NCI-H2171 treated with DMSO at 0.1 percent for 48 hours (cell line): ENCODE data around the gene SDF2L1.
A peak's percentile ranks its signal among the peaks of the same experiment; 100 is the strongest.

Experiments
- DNase-seq: peaks from one replicate; lab custom pipeline; 2025; lab: John Stamatoyannopoulos, UW

The SDF2L1 gene

DNA sequence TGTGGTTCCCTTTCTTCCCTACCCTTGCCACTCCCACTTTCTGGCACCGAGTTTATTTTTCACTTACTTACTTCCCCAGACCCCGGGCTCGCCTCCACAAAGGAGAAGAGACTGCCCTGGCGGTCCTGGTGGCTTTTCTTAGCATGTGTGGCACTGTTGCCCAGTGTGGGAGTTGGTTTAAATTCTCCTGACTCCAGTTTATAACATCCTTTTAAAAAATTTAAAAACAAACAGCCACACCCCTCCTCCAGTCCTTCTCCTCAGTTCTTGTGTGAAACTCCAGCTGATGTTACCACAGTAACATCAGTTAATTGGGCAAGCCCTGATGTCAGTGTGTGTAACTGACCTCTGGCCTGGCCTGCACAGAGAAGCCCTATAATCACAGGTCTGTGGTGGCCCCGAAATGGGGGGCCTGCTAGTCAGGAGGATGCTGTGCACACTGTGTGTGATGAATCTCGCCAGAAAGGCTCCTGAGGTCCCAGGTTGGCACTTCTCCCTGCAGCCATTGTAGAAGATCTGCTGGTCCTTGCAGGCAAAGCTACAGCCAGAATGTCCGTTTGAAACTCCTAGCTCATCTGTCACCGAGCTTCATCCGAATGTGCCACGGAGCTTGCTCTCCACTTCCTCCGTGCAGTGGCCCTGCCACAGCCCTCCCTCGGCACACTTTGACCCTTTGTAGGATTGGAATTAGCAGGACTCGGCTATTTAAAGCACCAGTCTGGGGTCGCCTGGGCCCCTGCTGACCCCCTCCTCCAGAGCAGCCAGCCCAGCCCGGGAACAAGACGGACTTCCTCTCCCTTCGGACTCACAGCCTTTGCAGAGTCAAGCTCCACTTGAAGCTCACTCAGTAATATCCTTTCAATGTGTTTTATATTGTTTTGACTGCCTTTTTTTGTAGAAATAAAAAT is 19.8 kb upstream of the SDF2L1 start:
- DNase-seq = no peak

DNA sequence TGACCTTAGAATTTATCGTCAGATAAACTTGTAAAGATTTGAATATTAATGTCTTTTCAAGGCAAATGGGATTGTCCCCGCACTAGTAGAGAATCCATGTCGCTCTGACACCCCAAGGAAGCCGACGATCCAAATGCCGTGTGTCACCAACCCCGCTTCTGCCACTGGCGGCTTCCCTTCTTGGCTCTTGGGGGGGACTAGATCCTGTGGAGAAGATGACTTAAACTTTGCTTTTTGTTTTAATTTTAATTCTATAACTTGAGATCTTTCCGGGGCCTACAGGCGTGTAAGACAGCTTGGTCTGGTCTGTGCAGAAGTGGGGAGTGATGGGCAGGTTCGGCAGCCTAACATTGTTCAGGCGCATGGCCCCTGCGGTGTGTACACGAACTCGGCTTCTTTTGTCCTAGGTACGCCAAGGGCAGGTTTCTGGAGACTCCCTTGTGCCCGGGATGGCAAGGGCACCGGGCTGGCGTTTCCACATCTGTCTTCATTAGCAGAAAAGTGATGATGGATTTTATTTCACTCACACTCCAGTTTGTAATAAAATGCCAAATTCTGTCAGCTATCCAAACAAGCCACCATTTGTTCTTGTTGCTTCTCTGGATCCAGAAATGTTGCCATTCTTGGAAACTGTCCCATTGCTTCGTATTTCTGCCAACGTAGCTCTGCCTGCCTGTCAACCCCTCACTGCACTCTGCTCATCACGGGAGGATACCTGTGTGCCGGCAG is 19.0 kb upstream of the SDF2L1 start:
- DNase-seq = no peak

DNA sequence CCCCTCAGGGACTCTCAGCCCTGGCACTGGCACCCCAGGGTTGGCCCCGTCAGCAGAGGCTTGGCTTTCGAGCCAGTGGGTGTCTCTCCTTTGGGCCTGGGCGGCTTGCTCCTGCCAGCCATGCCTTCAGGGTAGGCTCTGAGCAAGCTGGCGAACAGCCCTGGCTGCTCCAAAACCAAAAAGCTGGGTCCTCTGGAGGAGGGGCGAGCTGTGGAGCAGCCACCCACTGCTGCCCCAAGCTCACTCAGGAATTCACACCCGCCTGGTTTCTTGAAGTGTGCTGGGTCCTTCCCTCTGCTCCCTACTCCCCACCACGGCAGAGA is 18.5 kb upstream of the SDF2L1 start:
- DNase-seq = no peak

DNA sequence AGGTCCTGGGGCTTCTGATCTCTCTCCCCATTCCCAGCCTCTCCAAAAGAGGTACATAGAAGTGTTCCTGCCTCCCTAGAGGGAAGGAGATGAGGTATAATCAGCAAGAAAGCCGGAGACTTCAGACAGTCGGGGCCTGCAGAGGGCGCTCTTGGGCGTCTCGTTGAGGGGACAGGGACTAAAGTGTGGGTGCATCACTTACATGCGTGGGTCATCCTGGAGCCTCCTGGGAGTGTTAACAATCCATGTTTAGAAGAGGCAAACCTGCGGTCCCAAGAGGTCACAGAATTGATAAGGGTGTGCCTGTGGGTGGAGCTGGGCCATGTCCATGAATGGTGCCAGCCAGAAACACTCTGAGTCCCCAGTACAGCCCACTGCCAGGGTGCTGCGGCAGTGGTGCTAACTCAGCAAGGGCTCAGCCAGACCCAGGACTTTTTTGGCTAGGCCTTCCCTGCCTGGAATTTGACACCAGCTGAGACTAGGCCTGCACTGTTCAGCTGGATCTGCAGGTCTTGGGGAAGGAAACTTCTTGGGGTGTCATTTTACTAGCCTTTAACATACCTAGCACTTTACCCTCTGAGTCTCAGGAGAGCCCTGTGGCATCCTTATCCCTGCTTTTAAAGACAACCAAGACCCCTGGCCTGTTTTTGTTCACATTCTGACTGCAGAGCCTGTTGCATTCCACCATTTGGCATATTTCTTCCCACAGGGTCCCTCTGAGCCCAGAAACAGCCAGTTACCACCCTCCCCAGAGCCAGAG is 17.8 kb upstream of the SDF2L1 start:
- DNase-seq = no peak

DNA sequence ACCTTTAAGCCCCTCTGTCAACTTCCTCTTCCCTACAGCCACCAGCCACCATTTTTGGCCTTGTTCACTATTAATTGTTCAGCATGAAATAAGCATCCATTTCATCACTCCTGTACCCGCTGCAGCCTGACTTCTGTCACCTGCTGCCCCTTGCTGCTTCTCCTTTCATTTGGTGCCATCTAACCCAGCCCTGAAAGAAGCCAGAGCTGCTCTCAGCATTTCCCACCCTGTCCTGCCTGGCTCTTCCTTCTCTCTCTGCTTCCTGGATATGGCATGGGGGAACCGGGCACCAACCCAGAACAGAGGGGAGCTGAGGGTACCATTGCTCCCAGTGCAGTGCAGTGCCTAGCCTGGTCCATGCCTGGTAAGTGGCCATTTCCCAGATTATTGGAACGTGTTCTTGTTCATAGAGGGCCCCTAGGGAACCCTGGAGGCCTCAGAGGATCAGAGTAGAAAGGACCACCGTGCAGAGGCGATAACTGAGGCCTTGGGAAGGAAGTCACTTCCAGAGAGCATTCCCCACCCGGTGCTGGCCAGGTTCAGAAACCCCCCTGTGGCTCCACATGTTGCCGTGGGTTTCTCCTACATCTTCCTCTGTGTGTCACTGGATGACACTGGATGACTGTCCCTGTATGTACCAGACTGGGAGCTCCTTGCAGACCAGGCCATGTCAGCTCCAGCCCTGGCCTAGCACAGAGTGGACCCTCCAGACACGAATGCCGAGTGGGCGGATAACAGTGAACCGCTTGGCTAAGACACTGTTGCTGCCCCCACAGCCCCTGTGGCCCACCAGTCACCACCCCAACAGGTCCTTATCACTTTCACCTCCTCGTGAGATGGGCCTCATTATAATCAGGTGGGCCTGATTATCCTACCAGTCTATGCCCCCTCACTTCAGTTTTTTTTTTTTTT is 17.0 kb upstream of the SDF2L1 start:
- DNase-seq = no peak

DNA sequence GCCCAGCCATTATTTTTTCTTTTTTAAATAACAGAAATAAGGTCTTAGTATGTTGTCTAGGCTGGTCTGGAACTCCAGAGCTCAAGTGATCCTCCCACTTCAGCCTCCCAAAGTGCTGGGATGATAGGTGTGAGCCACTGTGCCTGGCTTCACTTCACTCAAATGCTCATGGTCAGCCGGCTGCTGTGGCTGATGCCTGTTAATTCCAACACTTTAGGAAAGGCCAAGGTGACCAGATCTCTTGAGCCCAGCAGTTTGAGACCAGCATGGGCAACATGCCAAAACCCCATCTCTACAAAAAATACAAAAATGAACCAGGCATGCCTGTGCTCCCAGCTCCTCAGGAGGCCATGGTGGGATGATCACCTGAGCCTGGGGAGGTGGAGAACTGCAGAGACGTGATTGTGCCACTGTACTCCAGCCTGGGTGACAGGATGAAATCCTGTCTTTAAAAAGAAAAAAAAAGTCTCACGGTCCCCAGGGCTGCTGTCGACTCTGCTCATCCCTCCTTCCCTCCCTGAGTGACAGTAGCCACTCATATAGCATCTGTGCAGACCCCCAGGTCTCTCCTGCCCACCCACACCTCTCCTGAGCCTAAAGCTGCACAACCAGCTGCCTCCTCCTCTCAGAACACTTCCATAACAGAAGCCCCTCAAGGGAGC is 15.9 kb upstream of the SDF2L1 start:
- no peak for DNase-seq

DNA sequence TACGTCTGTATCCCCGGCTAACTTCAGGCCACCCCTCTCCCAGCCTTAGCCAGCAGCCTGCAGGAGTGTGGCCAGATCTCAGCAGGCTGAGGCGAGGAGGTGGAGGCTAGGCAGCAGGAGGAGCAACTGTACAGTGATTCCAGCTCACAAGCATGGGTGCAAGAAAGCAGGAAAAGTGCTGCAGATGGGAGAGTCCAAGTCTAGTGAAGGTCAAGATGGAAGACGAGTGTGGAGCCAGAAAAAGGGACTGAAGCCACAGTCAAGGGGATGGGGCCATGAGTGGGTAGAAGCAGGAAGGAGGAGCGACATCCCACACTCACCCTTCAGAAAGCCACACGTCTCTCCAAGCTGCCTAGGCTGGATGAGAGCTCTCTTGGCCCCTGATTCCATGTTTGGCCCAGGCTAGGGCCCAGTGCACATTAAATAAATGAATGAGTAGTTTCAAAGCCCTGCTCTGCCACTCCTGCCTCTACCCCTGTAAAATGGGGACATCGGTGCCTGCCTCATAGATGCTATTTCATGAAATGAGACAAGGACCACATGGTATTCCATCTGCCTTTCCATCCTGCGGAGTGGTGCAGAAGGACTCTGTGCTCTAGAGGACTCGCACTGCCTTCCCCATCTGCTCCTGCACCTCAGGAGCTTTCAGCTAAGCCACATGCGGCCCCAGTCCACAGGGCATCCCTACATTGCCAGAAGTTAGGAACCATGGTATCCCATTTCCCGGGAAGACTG is 15.2 kb upstream of the SDF2L1 start:
- peak; percentile 77 for DNase-seq

DNA sequence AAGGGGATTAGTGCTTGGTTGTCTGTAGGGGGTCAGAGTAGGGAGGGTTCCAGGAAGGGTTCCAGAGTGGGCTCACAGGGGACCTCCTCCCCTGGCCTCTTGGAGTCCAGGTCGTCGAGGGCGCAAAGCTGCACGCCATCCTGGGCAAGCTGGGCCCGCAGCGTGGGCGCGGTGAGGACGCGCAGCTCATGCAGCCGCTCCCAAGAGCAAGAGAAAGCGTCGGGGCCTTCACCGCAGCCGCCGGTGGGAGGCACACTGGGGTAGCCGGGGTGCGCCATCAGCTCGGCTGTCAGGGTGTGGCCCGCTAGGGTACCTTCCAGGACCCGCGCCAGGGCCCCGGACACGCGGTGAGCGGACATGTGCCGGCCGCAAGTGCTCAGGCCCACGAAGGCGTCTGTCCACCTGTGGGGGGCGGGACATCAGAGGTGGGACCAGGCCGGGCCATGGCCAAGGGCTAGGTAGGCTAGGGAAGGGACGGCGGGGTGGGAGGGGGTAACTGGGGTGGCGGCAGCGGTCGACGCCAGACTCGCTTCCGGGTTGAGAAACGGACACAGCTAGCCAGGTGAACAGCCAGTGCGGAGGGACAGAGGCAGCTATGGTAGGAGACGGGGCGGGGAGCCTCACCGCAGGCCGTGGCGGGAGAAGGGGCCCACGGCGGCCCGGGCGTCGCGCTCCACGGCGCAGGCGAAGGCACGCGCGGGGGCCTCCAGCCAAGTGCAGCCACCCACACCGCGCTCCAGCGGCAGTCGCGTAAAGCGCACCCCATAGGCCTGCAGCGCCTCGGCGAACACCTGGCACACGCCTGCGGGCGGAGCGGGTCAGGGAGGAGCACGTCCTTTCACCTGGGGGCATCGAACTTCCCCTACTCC is 13.5 kb upstream of the SDF2L1 start:
- no peak for DNase-seq

DNA sequence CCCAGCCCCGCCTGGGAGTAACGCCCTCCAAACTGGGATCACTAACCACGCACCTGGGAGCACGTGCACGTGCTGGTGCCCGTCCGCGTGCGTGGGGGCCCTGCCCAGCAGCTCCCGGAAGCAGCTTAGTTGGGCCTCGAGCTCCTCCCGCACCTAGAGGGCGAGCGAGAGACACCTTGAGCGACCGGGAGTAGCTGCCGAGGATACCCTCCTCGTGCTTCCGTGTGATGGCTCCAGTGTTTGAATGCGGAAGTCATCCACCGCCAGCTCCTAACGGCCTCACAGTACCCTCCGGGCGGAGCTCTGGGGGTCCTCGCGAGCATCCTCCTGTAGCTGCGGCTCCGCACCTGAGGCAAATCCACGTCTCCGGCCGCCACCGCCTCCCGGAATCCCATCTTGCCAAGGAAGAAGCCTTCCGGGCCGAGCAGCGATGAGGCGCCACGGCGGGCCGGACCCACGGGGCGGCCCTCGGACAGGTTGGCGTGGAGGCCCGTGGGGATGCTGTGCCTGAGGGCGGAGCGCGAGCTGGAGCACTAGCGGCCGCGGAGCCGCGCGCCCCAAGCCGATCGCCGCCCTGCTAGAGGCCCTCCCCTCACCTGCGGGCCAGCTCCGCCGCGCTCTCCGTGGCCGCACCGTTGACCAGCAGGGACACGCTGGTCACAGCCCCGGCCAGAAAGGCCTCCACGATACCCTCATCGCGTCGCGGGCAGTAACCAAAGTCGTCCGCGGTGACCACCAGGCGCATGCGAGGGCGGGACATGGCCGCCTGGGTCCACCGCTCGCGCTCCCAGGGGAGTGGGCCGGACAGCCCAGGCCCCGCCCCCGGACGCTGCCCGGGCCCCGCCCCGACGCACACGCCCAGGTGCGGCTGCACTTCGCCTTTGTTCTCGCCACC is 12.6 kb upstream of the SDF2L1 start, which contains the start of gene YDJC:
Gene YDJC (minus strand): TSS at position 768 of the 895 bp plus-strand sequence. CDS start 8 bp downstream, at position 760.
- DNase-seq = peak; percentile 92

DNA sequence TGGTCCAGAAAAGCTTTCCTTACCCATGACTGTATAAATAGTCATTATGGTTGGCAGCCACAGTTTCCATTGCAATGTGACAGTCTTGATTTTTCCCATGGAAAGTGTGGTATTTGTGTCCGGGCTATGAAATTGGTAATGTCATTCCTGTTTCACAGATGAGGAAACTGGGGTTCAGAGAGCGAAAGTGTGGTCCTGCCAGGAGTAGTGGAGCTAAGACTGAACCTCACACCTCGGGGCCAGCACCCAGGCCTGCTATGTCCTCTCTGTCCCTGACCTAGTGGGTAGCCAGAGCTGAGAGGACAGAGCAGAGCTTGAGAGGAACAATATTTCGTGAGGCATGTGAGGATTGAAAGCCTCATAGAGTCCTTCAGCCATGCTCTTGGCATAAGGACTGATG is 11.1 kb upstream of the SDF2L1 start:
- DNase-seq = no peak

DNA sequence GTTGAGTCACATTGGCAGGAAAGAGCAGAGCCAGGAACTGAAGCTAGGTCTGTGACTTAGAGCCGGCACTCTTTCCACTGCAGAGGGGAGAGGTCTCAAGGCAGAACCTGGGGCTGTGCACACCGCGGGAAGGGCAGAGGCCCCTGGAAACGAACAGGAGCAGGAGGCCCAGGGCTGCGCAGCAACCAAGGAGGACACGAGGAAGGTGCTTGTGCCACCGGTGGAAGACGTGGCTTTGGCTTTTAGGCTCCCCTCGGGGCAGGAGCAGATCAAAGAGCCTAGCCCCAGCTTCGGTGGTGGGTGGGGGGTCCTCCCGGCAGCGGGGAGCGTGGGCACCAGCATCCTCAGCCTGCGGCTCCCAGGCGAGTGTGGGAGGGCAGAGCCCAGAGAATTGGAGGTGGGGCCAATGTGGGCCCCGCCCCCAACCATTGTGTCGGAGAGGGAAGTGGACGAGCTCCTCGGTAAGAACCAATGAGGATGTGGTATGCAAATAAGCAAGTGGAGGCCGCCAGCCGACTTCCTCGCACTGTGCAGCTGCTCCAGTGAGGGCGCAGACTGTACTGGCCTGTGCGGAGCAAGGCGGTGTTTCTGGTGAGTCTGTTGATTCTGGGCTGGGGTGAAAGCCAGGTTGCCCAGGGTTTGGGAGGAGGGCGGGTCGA is 9.7 kb upstream of the SDF2L1 start, which contains the start of gene CCDC116:
Gene CCDC116 (plus strand): TSS at position 524 of the 659 bp plus-strand sequence. CDS start 422 bp downstream, outside the sequence.
- no peak for DNase-seq

DNA sequence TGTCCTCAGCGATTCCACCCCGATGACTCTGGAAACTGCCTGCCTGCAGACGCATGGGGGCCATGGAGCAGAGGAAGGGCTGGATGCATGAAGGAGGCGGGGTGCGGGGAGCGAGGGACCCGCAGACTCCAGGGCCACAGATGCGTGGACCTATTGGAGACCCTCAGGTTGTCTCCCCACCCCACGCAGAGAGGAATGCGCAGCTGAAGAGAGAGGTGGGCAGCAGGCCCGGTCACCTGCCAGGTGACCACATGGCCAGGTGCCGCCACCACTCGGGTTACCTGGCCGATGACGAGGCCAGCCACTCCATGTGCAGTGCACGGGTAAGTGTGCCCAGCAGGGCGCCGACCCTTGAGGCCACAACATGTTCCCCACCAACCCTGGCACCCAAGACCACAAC is 9.2 kb upstream of the SDF2L1 start:
- no peak for DNase-seq

DNA sequence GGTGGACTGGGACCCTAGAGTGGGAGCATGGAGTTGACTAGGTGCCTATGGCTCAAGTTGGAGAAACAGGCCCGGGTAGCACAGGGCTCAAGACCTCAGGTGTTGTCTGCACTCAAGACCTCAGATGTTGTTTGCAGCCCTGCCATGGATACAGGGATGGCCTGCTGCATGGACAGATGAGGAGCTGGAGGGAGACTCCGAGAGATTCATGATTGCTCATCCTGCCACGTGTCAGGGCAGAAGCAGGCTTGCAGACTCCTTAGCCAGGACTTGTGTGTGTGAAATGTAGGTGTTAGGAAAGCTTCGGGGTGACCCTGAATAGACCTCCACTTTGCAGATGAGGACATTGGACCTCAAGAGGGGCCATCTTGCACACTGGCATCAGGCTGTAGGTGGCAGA is 8.6 kb upstream of the SDF2L1 start:
- no peak for DNase-seq

DNA sequence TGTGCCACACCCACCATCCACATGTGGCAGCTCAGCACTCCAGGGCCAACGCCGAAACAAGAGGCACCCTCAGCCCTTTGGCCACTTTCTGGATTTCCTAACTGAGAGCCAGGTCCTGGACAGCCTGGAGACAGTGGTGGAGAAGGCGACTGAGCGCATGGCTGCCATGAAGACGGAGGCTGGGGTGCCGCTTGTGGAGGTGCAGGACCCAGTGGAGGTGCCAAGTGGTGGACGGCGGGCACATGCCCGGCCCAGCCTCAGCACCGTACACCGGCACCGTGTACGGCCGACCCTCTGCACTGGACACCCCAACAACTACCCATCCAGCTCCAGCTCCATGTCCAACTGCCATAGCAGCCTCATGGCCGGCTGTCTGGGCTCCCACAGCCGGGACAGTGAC is 8.0 kb upstream of the SDF2L1 start:
- no peak for DNase-seq

DNA sequence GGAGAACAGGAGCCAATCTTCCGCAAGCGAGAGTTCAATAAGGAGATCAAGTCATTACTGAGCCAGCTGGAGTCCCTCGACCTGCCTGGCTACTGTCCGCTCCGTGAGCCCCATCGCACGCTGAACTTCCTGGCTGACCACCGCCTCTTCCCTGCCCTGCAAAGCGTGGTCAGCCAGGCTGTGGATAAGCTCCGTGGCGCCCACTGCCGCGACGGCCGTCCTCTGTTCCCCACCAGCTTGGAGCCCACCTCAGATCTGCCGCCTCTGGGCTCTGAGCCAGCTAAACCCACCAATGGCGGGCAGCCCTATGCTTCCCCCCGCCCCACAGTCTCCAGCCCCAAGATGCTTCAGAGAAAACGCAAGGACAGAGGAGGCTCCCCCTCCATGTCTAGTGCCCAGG is 7.3 kb upstream of the SDF2L1 start:
- DNase-seq = no peak

DNA sequence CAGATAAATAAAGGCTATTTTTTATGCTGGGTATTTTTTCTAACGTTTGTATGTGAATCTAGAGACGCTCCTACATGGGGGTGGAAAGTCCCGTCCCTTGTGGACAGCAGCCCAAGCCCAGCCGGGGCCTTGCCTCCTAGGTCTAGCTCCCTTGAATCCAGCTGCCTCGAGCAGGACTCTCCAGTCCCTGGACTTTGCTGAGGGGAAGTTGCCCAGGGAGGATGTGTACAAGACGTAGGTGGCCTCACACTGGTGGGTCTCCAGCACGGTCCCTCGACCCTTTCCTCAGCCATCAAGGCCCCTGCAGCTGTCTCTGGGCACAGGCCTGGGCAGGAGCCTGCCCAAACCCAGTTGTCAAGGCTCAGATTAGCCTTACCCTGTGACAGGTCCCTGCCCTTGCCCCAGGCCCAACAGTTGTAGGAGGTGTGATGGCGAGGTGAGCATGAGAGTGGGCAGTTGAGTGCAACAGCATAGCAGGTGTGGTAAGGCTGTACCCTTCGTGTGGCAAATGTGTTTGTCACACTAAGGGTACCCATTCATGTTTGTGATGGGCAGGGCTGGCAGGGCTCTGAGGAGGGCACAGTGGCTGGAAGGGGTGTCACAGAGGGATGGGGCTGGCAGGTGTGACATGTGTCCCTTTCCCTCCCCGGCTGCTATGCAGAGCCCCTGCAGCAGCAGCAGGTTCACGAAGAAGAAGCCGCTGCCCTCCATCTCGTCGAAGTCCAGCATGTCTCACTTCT is 6.2 kb upstream of the SDF2L1 start:
- no peak for DNase-seq
